ENCODE results near the gene GZMB.
A peak's percentile ranks its signal among the peaks of the same experiment; 100 is the strongest.
"Not testable (repeated sequence)": the region's sequence is repeated elsewhere in the genome, so short reads cannot be mapped to it uniquely, and the experiment has no call there.

GZMB gene

GRCh38 chr14:24630872-24631477 lies 3.0 kb downstream of the GZMB start:
- DNase-seq, result no peak

GRCh38 chr14:24630087-24630871 lies 3.7 kb downstream of the GZMB start:
- no peak for DNase-seq

- no peak for DNase-seq
Observed at GRCh38 chr14:24629521-24629920, 4.5 kb downstream of the GZMB start.

GRCh38 chr14:24613747-24614146 lies 20.2 kb downstream of the GZMB start:
- no peak for DNase-seq

DNA sequence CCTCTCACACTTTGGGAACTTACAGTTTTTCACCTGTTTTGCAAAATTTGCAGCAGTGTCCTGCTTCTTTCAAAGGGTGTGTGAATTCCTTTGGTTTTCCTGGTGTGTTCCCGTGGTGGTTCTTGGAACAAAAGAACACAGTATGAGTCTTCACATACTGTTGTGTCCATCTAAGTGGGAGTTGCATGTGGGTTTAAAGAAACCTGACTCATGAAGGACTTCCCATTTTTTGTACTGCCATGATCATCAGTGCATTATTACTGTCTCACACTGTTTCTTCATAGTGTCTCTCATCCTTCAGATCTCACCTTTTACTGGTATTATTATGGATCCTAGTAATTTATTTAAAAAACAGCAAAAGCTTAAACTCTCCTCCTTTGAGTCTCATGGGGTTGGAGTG lies 20.7 kb downstream of the GZMB start:
- DNase-seq, result no peak

- DNase-seq, result no peak
Observed at GRCh38 chr14:24612196-24612595, 21.8 kb downstream of the GZMB start.

- no peak for DNase-seq
Observed at GRCh38 chr14:24609655-24610344, 24.2 kb downstream of the GZMB start, which contains the start of gene GZMH. GZMH (minus strand) TSS chr14:24609685; CDS start chr14:24609613, 72 bp downstream.

- no peak for DNase-seq
Observed at GRCh38 chr14:24607635-24608514, 26.1 kb downstream of the GZMB start.

DNA sequence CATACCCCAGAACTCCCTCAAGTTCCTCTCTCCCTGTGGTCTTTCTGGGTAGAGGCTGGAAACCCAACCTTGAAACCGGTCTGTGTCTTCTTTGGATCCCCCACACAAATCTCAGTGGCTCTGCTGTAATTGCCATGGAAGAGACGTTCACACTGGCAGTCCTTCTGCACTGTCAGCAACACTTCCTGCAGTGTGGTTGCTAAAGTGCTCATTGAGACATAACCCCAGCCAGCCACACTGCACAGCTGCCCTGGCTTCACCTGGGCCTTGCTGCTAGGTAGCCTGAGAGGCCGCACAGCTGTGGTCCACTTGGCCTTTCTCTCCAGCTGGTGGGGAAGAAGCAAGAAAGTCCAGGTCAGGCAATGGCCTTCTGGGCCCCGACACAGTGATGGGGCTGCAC lies 26.9 kb downstream of the GZMB start:
- DNase-seq, result no peak

DNA sequence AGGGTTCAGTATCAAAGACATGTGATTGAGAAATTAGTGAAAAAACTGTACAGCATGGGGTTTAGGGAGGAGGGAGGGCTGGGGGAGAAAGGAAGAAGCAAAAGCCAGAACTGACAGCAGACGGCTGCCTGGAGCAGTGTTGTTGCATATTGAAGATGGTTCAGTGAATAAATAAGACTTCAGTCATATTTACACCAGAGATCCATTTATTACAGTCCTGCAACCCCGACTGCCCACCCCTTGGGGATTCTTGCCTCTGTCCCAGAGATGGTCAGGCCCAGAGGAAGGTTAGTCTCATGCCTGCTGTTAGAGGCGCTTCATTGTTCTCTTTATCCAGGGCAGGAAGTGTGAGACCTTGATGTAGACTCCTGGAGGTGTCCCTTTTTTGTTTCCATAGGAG lies 27.7 kb downstream of the GZMB start:
- no peak for DNase-seq

- DNase-seq, result peak; percentile 73
Observed at GRCh38 chr14:24605435-24606190, 28.4 kb downstream of the GZMB start.

- no peak for DNase-seq
Observed at GRCh38 chr14:24597403-24597802, 36.6 kb downstream of the GZMB start.

GRCh38 chr14:24595073-24595808 lies 38.7 kb downstream of the GZMB start:
- DNase-seq, result no peak

DNA sequence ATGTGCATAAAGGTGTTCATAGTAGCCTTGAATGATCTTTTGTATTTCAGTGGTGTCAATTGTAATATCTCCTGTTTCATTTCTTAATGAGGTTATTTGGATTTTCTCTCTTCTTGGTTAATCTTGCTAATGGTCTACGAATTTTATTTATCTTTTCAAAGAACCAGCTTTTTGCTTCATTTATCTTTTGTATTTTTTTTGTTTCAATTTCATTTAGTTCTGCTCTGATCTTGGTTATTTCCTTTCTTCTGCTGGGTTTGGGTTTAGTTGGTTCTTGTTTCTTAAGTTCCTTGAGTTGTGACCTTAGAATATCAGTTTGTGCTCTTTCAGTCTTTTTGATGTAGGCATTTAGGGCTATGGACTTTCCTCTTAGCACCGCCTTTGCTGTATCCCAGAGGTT lies 43.0 kb downstream of the GZMB start:
- not testable (repeated sequence) for DNase-seq

DNA sequence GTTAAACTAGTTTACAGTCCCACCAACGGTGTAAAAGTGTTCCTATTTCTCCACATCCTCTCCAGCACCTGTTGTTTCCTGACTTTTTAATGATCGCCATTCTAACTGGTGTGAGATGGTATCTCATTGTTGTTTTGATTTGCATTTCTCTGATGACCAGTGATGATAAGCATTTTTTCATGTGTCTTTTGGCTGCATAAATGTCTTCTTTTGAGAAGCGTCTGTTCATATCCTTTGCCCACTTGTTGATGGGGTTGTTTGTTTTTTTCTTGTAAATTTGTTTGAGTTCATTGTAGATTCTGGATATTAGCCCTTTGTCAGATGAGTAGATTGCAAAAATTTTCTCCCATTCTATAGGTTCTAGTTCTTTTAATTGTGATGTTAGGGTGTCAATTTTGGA lies 49.6 kb downstream of the GZMB start:
- DNase-seq, result not testable (repeated sequence)
